Endothelial cell of umbilical vein (primary cell): Measurements from ENCODE around the gene SFI1. TPM values are rescaled to one million over a fixed set of nuclear protein-coding genes. Genes with fewer than 3 reads are reported as not detected.

ENCODE experiments used
- BruUV-seq: library from RNA; stranded (reverse); fragments of 400-500 nt; replicated peaks from 2 replicates; lab custom pipeline; 2021; lab: Mats Ljungman, UMichigan
- CTCF ChIA-PET: fragments of 300-600, 350-600 bp; sonication (Branson Sonifier 250); formaldehyde crosslinking; loops from one replicate; lab custom pipeline; 2021; ENCODE audit warnings: antibody characterized with exemption, inconsistent platforms; lab: Charles Lee
- POLR2A ChIA-PET: fragments of 300-600, 350-600 bp; sonication (Branson Sonifier 250); formaldehyde crosslinking; loops from one replicate; lab custom pipeline; 2021; ENCODE audit warnings: antibody characterized with exemption, inconsistent platforms; lab: Charles Lee
- DNase-seq: peaks from one replicate; pipeline ENCODE4 v3.0.0-alpha.2; 2011; ENCODE audit warnings: low read depth, low spot score
- FAIRE-seq: peaks from 2 replicates; lab custom pipeline; 2011; peaks lifted over from hg19 to GRCh38; lab: Jason Lieb, UNC
- H2AFZ ChIP-seq: 2 replicates; pipeline ENCODE4 v1.6.0; 2012; ENCODE audit warnings: low read depth, low read length, control low read depth, inconsistent platforms
- H3K27ac ChIP-seq: 2 replicates; pipeline ENCODE4 v1.5.1; 2011; ENCODE audit warnings: low read depth, mild to moderate bottlenecking, control low read depth, low read length, moderate library complexity; ENCODE audit not compliant: insufficient read depth
- H3K27me3 ChIP-seq, 2 experiments: 2 replicates each; pipeline versions ENCODE4 v1.6.0 to v1.6.1; 2011; ENCODE audit warnings: low read length in 2 of 2, mixed read lengths in 1 of 2; ENCODE audit not compliant: control insufficient read depth in 2 of 2, insufficient read depth in 2 of 2
- H3K36me3 ChIP-seq, 2 experiments: 2 replicates in 1 of 2; 3 replicates in 1 of 2; pipeline ENCODE4 v1.5.1; 2011; ENCODE audit warnings: low read length in 2 of 2, mild to moderate bottlenecking in 1 of 2, moderate library complexity in 1 of 2; ENCODE audit not compliant: control insufficient read depth in 2 of 2, insufficient read depth in 2 of 2; ENCODE audit errors: extremely low read depth in 1 of 2
- H3K4me1 ChIP-seq: 3 replicates; pipeline ENCODE4 v1.5.1; 2011; ENCODE audit warnings: mild to moderate bottlenecking, low read length; ENCODE audit not compliant: control insufficient read depth, insufficient read depth; ENCODE audit errors: extremely low read depth
- H3K4me2 ChIP-seq: 2 replicates; pipeline ENCODE4 v1.6.1; 2011; ENCODE audit warnings: low read length, control low read depth, mixed read lengths; ENCODE audit not compliant: insufficient read depth
- H3K4me3 ChIP-seq, 3 experiments: fragments of 200-600 bp in 1 of 3; sonication (generic), shearing (Covaris generic) in 1 of 3; replicated peaks in 1 of 3; 2 replicates each; pipeline ENCODE4 v1.5.1; 2011 to 2016; ENCODE audit warnings: control low read depth in 3 of 3, low read length in 3 of 3, mild to moderate bottlenecking in 2 of 3, inconsistent platforms in 1 of 3, low read depth in 1 of 3, moderate library complexity in 1 of 3; ENCODE audit not compliant: insufficient read depth in 1 of 3
- H3K79me2 ChIP-seq: 2 replicates; pipeline ENCODE4 v1.6.0; 2012; ENCODE audit warnings: low read length, inconsistent platforms; ENCODE audit not compliant: control insufficient read depth, insufficient read depth
- H3K9ac ChIP-seq: replicated peaks from 2 replicates; pipeline ENCODE3; 2011; ENCODE audit warnings: low read length, control low read depth; ENCODE audit not compliant: insufficient read depth; ENCODE audit errors: extremely low read depth
- H3K9me1 ChIP-seq: replicated peaks from 3 replicates; pipeline ENCODE4 v1.6.0; 2011; ENCODE audit warnings: mild to moderate bottlenecking, low read length; ENCODE audit not compliant: control insufficient read depth, insufficient read depth; ENCODE audit errors: extremely low read depth
- H3K9me3 ChIP-seq: replicated peaks from 2 replicates; pipeline ENCODE4 v1.5.1; 2012; ENCODE audit warnings: low read length, inconsistent platforms; ENCODE audit not compliant: control insufficient read depth, insufficient read depth
- H4K20me1 ChIP-seq: replicated peaks from 2 replicates; pipeline ENCODE3; 2011; ENCODE audit warnings: mild to moderate bottlenecking, low read length; ENCODE audit not compliant: control insufficient read depth, insufficient read depth; ENCODE audit errors: extremely low read depth
- EZH2 ChIP-seq: IDR thresholded peaks from 2 replicates; pipeline ENCODE4 v1.6.1; 2012; ENCODE audit warnings: borderline replicate concordance, low read depth, mild to moderate bottlenecking, moderate library complexity, low read length, inconsistent platforms; ENCODE audit not compliant: severe bottlenecking
- FOS ChIP-seq: IDR thresholded peaks from 2 replicates; pipeline ENCODE4 v1.6.1; 2011; ENCODE audit warnings: mild to moderate bottlenecking, low read length, moderate library complexity, borderline replicate concordance; ENCODE audit not compliant: insufficient read depth
- GATA2 ChIP-seq: IDR thresholded peaks from 2 replicates; pipeline ENCODE4 v1.7.0; 2011; ENCODE audit warnings: low read depth, mild to moderate bottlenecking, moderate library complexity, mixed read lengths, low read length; ENCODE audit not compliant: insufficient read length, insufficient read depth
- JUN ChIP-seq: IDR thresholded peaks from 2 replicates; pipeline ENCODE4 v1.6.1; 2011; ENCODE audit warnings: borderline replicate concordance, low read depth; ENCODE audit not compliant: insufficient read length, insufficient read depth
- MYC ChIP-seq: IDR thresholded peaks from one replicate; pipeline ENCODE4 v1.6.1; 2011; ENCODE audit warnings: mild to moderate bottlenecking, low read depth, low read length
- POLR2A ChIP-seq: IDR thresholded peaks from 2 replicates; pipeline ENCODE4 v1.6.1; 2012; ENCODE audit warnings: low read depth, mild to moderate bottlenecking, control low read depth, low read length
- POLR2AphosphoS5 ChIP-seq: IDR thresholded peaks from 2 replicates; pipeline ENCODE4 v1.6.1; 2012; ENCODE audit warnings: low read depth, mild to moderate bottlenecking, control low read depth, low read length, moderate library complexity; ENCODE audit not compliant: insufficient read depth
- dilution Hi-C: fragments of 300-500 bp; cut with MboI; formaldehyde crosslinking; loops from one replicate; pipeline ENCODE4 v1.15.0; 2019; ENCODE audit warnings: low sequenced_read_pairs; ENCODE audit not compliant: extremely low pct_ligation_motif_present
- intact Hi-C: fragments of 100-400 bp; cut with micrococcal nuclease; formaldehyde crosslinking; loops from one replicate; pipeline ENCODE4 v1.10.0; 2022
- polyA plus RNA-seq, 4 experiments: library from polyadenylated mRNA; depleted of rRNA in 3 of 4; stranded (reverse) in 3 of 4; unstranded in 1 of 4; fragments of >200 nt; gene quantifications; 2 replicates each; pipeline versions ENCODE4 v1.2.1 to v1.2.3, GENCODE V29; 2011 to 2012; ENCODE audit warnings: missing spikeins in 1 of 4
- total RNA-seq: library from RNA; stranded (reverse); gene quantifications from 2 replicates; pipeline ENCODE4 v1.2.3, GENCODE V29; 2021
- TF ChIP-seq, protein P1 (sequence below): IDR thresholded peaks from 2 replicates; pipeline ENCODE4 v1.6.1; 2011; ENCODE audit not compliant: insufficient read depth, insufficient read length
- TF ChIP-seq, protein P2 (sequence below), 2 donors: IDR thresholded peaks; 1 replicate in 1 of 2; 2 replicates in 1 of 2; pipeline ENCODE4 v1.5.1; 2011; ENCODE audit warnings: low read length in 2 of 2, mild to moderate bottlenecking in 2 of 2, moderate library complexity in 2 of 2, control low read depth in 1 of 2, inconsistent platforms in 1 of 2, low read depth in 1 of 2; ENCODE audit not compliant: insufficient read depth in 1 of 2; ENCODE audit errors: extremely low read depth in 1 of 2

Gene SFI1
- total and polyA plus RNA-seq, 2 donors (not counting 3 experiments of a cell fraction or from before 2014, with no cell fraction given), result 12.5 to 46.4 TPM

DNA sequence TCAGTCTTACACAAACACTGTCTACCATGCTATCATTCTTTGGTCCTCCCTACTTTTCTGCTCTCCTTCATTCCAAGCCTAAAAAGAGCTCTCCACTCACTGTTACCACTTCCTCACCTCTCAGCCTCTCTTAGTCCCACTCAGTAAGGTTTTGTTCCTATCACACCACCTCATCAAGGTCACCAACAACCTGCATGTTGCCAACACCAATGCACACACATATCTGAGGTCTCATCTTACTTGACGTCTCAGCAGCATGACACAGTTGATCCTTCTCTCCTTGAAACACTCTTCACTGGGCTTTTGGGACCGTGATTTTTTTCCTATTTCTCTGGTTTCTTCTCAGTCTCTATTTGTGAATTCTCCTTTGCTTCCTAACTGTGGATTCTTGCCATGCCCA lies 157.6 kb downstream of the SFI1 start:
- no peaks in the 10 kb centered on the region for H3K27me3 ChIP-seq
- dilution Hi-C loops (no loop called here), intact Hi-C loops (no loop called here)
- no peak for DNase-seq
- no peak overlapping the region for H3K4me3 ChIP-seq
- H3K9ac ChIP-seq, result no peak overlapping the region
- no peak for TF ChIP-seq GATA2
- TF ChIP-seq EZH2, result no peak
- no peak for TF ChIP-seq FOS
- TF ChIP-seq POLR2A, result no peak
- TF ChIP-seq, protein P1, sequence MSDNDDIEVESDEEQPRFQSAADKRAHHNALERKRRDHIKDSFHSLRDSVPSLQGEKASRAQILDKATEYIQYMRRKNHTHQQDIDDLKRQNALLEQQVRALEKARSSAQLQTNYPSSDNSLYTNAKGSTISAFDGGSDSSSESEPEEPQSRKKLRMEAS, result no peak
- no peak for TF ChIP-seq POLR2AphosphoS5
- TF ChIP-seq, protein P2, sequence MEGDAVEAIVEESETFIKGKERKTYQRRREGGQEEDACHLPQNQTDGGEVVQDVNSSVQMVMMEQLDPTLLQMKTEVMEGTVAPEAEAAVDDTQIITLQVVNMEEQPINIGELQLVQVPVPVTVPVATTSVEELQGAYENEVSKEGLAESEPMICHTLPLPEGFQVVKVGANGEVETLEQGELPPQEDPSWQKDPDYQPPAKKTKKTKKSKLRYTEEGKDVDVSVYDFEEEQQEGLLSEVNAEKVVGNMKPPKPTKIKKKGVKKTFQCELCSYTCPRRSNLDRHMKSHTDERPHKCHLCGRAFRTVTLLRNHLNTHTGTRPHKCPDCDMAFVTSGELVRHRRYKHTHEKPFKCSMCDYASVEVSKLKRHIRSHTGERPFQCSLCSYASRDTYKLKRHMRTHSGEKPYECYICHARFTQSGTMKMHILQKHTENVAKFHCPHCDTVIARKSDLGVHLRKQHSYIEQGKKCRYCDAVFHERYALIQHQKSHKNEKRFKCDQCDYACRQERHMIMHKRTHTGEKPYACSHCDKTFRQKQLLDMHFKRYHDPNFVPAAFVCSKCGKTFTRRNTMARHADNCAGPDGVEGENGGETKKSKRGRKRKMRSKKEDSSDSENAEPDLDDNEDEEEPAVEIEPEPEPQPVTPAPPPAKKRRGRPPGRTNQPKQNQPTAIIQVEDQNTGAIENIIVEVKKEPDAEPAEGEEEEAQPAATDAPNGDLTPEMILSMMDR (IDR thresholded peaks at IDR 0.05; ENCODE audit: extremely low read depth in 1 of 2, insufficient read depth in 1 of 2, low read depth in 1 of 2, low read length in 2 of 2), result no peak
- TF ChIP-seq JUN, result no peak
- TF ChIP-seq MYC, result no peak
- H3K36me3 ChIP-seq, result no peaks in the 10 kb centered on the region
- no TSS peak for BruUV-seq
- H4K20me1 ChIP-seq, result no peaks in the 10 kb centered on the region
- H3K9me3 ChIP-seq, result no peaks in the 10 kb centered on the region
- no peak overlapping the region for H3K27ac ChIP-seq
- CTCF ChIA-PET, result interaction anchor here (2.1 kb wide), 1 partner anchor 12 kb away, joined by 10 read pairs; no protein-coding TSS in a partner anchor
- H3K4me2 ChIP-seq, result no peak overlapping the region
- H3K4me1 ChIP-seq, result no peaks in the 10 kb centered on the region
- POLR2A ChIA-PET, result no interaction called here
- H3K9me1 ChIP-seq, result no peaks in the 10 kb centered on the region
- no peak overlapping the region for H2AFZ ChIP-seq
- peaks cover 64% of the 10 kb centered on the region for H3K79me2 ChIP-seq
- FAIRE-seq, result no peak
